Thyroid gland (tissue), 4 donors: ENCODE data around the gene TRPC5OS. TPM values are rescaled to one million over a fixed set of nuclear protein-coding genes. Genes with fewer than 3 reads are reported as not detected.
A peak's percentile ranks its signal among the peaks of the same experiment; 100 is the strongest.

ENCODE experiments used
- DNase-seq, 2 donors: peaks; one replicate each; pipeline ENCODE4 v3.0.0-alpha.2; 2019
- H3K27ac ChIP-seq, 3 donors: fragments of 200-600 bp; sonication (generic); 1 replicate in 2 of 3; 2 replicates in 1 of 3; pipeline ENCODE4 v1.5.1; 2016 to 2019; ENCODE audit warnings: mild to moderate bottlenecking in 1 of 3, moderate library complexity in 1 of 3
- H3K27me3 ChIP-seq: fragments of 200-600 bp; sonication (generic); one replicate; pipeline ENCODE4 v1.5.1; 2019
- H3K36me3 ChIP-seq, 2 donors: fragments of 200-600 bp; sonication (generic); one replicate each; pipeline ENCODE4 v1.5.1; 2016 to 2019
- H3K4me1 ChIP-seq, 2 donors: fragments of 200-600 bp; sonication (generic); one replicate each; pipeline ENCODE4 v1.5.1; 2017 to 2019
- H3K4me3 ChIP-seq, 3 donors: fragments of 200-600 bp; sonication (generic); replicated peaks in 1 of 3; 1 replicate in 2 of 3; 2 replicates in 1 of 3; pipeline ENCODE4 v1.5.1; 2016; ENCODE audit warnings: mild to moderate bottlenecking in 1 of 3
- H3K9me3 ChIP-seq: fragments of 200-600 bp; sonication (generic); one replicate; pipeline ENCODE4 v1.5.1; 2017
- CTCF ChIP-seq, 6 experiments: fragments of 200-600 bp in 3 of 6; fragments of 450-650 bp in 3 of 6; sonication (generic) in 3 of 6; IDR thresholded peaks; one replicate each; pipeline ENCODE4 v1.5.1; 2016 to 2019; ENCODE audit warnings: antibody characterized with exemption in 6 of 6, mild to moderate bottlenecking in 2 of 6, inconsistent platforms in 1 of 6, moderate library complexity in 1 of 6
- POLR2A ChIP-seq, 2 donors: fragments of 450-650 bp; IDR thresholded peaks; one replicate each; pipeline ENCODE4 v1.6.1; 2017; ENCODE audit warnings: antibody characterized with exemption in 2 of 2, mild to moderate bottlenecking in 2 of 2, moderate library complexity in 1 of 2
- WGBS, 2 donors: methylation state at CpG; one replicate each; pipeline ENCODE4 v1.1.5; 2017; 5-methylcytosine and 5-hydroxymethylcytosine counted together
- intact Hi-C: fragments of 100-400 bp; cut with DNase I; formaldehyde crosslinking; loops from one replicate; pipeline ENCODE4 v1.15.1; 2023
- total RNA-seq, 4 donors: library from RNA; depleted of rRNA; stranded (reverse); fragments of >200 nt; gene quantifications; one replicate each; pipeline ENCODE4 v1.2.3, GENCODE V29; 2016

The TRPC5OS gene
- total RNA-seq, 4 donors from 2014 or later = 0.27 TPM; not detected in 3

DNA sequence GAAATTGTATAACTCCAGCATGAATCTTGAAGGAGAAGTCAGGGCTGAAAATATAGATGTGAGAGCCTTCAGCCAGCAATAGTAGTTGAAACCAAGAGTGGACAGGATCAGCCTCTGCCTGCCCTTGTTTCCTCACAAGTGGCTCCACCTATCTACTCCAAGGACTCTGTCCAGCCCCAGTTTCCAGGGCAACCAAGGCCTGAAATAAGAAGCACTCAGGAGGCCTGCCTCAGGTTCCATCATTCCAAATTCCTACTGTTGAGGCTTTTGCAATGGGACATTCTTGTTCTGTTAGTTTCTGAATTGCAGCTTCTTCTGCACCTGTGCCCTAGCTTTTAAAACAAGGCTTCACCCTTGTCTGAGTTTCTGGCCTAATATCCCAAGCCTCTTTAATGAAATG, 41.6 kb downstream of the TRPC5OS start:
- no peaks in the 10 kb centered on the region for H3K4me1 ChIP-seq
- intact Hi-C loops = no loop called here
- no peak for TF ChIP-seq CTCF (IDR thresholded peaks at IDR 0.05)
- no peak for TF ChIP-seq POLR2A (IDR thresholded peaks at IDR 0.05)
- DNase-seq = peak in 1 of 2 donors; percentile 1
- no peak overlapping the region for H3K4me3 ChIP-seq
- no peak overlapping the region for H3K27ac ChIP-seq
- H3K9me3 ChIP-seq = no peaks in the 10 kb centered on the region
- H3K27me3 ChIP-seq = no peaks in the 10 kb centered on the region
- H3K36me3 ChIP-seq = no peaks in the 10 kb centered on the region

- DNase-seq = no peak
- TF ChIP-seq POLR2A (IDR thresholded peaks at IDR 0.05) (no peak), CTCF (IDR thresholded peaks at IDR 0.05) (no peak)
- H3K36me3 ChIP-seq = no peaks in the 10 kb centered on the region
- H3K27me3 ChIP-seq = no peaks in the 10 kb centered on the region
- H3K4me1 ChIP-seq = no peaks in the 10 kb centered on the region
- H3K4me3 ChIP-seq = no peak overlapping the region
- no peaks in the 10 kb centered on the region for H3K9me3 ChIP-seq
- intact Hi-C loops = no loop called here
- 55 to 78% methylated on average over 4 of the region's 4 CpGs for WGBS, 2 donors
- H3K27ac ChIP-seq = no peak overlapping the region
Measured at GRCh38 chrX:111928456-111928855, 52.5 kb downstream of the TRPC5OS start.

Other genes starting within 250 kb of the TRPC5OS start
- gene ALG13, start 195.0 kb upstream of the TRPC5OS start, total RNA-seq = 10 to 100 TPM; 55.7 to 89.5 (median 84.5) TPM
- gene TRPC5, start 206.6 kb downstream of the TRPC5OS start, total RNA-seq = under 1 TPM in 2 of 4 donors, not detected in 2; 0.42 to 0.83 TPM
- gene RTL4, start 206.8 kb downstream of the TRPC5OS start, total RNA-seq = under 1 TPM in 1 of 4 donors, not detected in 3; 0.34 TPM